ENCODE results near the gene ATP4A.

ATP4A gene

DNA sequence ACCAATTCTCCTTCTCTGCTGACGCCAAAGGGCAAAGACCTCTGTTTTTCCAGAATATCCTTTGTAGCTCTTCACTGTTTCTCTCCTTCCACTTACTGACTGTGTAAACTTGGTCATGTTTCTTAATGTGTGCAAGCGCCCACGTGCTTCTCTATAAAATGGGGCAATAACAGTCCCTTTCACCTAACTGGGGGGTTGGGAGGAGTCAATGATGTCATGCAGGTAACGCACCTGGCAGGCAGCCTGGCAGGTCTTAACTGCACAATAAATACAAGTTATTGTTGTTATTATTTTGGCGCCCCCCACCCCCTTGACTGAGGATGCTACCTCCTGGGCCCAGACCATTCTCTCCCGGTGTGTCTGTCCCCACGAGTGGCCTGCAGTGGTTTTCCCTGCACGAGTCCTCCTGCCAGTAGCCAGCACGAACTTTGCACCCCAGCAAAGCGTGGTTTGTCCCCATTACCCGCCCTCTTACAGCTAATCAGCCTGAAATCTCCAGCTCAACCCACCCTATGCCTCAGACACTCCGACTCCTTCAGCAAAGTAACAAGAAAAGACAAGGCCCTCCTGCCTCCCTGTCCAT lies 40.6 kb downstream of the ATP4A start:
- Histone ChIP-seq H3K27ac (ENCODE audit: low read length) (no peak overlapping the region), H3K36me3 (ENCODE audit: control insufficient read depth in 2 of 2, insufficient read depth in 2 of 2, low read length in 2 of 2) (no peaks in the 10 kb centered on the region), H3K9me3 (ENCODE audit: control insufficient read depth in 2 of 2, low read length in 2 of 2) (no peaks in the 10 kb centered on the region), H3K4me3 (ENCODE audit: low read length in 2 of 2) (no peak overlapping the region), H3K27me3 (ENCODE audit: control insufficient read depth in 1 of 2, insufficient read depth in 2 of 2, low read length in 2 of 2) (peaks cover 5 to 19% of the 10 kb centered on the region in 2 donors), H3K4me1 (ENCODE audit: control insufficient read depth, insufficient read depth, low read length) (no peaks in the 10 kb centered on the region), H3K9ac (ENCODE audit: low read length in 2 of 2) (no peak overlapping the region)

DNA sequence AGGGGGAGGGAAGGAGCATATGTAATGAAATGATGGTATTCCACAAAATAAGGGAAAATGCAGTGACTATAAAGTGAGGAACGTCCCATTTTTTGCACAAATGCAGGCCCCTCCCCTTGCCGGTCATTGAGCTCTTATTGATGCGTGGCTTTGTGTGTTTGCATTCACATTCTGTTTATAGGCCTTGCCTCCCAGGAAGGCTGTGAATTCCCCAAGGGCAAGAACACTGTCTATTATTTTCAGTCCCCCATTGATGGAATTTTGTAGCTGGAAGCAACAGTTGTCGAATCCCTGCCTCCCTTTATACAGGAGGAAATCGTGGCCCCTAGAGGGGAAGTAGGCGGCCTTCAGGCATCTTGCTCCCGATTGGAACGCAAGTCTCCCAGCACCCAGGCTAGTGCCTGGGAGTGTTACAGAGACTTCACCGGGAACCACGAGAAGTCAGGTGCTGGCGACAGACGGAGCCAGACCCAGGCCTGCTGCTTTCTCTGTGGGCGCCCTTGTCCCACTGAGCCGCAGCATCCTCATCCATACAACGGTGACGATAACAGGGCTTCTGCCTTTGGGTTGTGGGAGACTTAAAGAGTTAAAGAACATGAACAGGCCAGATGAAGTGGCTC lies 42.2 kb downstream of the ATP4A start:
- H3K27ac ChIP-seq (ENCODE audit: low read length): no peak overlapping the region
- no peaks in the 10 kb centered on the region for H3K4me1 ChIP-seq (ENCODE audit: control insufficient read depth, insufficient read depth, low read length)
- H3K9ac ChIP-seq (ENCODE audit: low read length in 2 of 2): no peak overlapping the region
- no peaks in the 10 kb centered on the region for H3K9me3 ChIP-seq (ENCODE audit: control insufficient read depth in 2 of 2, low read length in 2 of 2)
- no peaks in the 10 kb centered on the region for H3K36me3 ChIP-seq (ENCODE audit: control insufficient read depth in 2 of 2, insufficient read depth in 2 of 2, low read length in 2 of 2)
- peaks cover 5 to 11% of the 10 kb centered on the region in 2 donors for H3K27me3 ChIP-seq (ENCODE audit: control insufficient read depth in 1 of 2, insufficient read depth in 2 of 2, low read length in 2 of 2)
- no peak overlapping the region for H3K4me3 ChIP-seq (ENCODE audit: low read length in 2 of 2)

DNA sequence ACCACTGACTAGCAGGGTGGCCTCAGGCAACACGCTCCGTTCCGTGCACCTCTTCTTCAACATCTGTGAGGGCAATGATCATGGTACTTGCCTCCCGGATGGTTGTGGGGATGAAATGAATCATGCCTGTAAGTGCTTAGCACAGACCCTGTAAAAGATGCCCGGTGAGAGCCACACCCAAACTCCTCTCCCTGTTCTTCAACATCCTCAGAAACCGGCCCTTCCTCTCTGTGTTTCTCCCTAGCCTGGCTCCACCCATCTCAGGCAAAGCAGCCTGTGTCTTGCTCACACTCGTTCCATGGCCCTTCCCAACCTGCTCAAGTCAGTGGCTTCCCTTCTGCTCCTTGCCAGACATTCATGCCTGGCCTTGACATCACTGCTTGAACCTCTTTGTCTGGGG lies 44.2 kb downstream of the ATP4A start:
- no peaks in the 10 kb centered on the region for H3K36me3 ChIP-seq (ENCODE audit: control insufficient read depth in 2 of 2, insufficient read depth in 2 of 2, low read length in 2 of 2)
- peaks cover under 1 to 7% of the 10 kb centered on the region in 2 donors for H3K27me3 ChIP-seq (ENCODE audit: control insufficient read depth in 1 of 2, insufficient read depth in 2 of 2, low read length in 2 of 2)
- no peak overlapping the region for H3K9ac ChIP-seq (ENCODE audit: low read length in 2 of 2)
- no peak overlapping the region for H3K4me3 ChIP-seq (ENCODE audit: low read length in 2 of 2)
- H3K27ac ChIP-seq (ENCODE audit: low read length): no peak overlapping the region
- no peaks in the 10 kb centered on the region for H3K9me3 ChIP-seq (ENCODE audit: control insufficient read depth in 2 of 2, low read length in 2 of 2)
- no peaks in the 10 kb centered on the region for H3K4me1 ChIP-seq (ENCODE audit: control insufficient read depth, insufficient read depth, low read length)

DNA sequence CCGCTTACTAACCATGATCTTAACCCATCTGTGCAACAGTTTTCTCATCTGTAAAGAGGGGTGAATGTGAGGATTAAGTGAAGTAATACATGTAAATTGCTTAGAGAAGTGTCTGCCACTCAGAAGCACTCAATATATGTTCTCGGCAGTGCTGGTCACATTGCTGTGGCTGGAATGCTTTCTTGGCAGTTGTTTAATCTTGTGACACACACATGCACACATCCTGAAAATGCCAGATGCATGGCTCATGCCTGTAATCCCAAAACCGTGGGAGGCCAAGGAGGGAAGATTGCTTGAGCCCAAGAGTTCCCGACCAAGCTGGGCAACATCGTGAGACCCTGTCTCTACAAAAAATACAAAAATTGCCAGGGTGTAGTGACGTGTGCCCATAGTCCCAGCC lies 45.1 kb downstream of the ATP4A start:
- no peaks in the 10 kb centered on the region for H3K36me3 ChIP-seq (ENCODE audit: control insufficient read depth in 2 of 2, insufficient read depth in 2 of 2, low read length in 2 of 2)
- no peak overlapping the region for H3K27ac ChIP-seq (ENCODE audit: low read length)
- no peaks in the 10 kb centered on the region for H3K4me1 ChIP-seq (ENCODE audit: control insufficient read depth, insufficient read depth, low read length)
- H3K27me3 ChIP-seq (ENCODE audit: control insufficient read depth in 1 of 2, insufficient read depth in 2 of 2, low read length in 2 of 2): peaks cover 6 to 8% of the 10 kb centered on the region in 2 donors
- no peak overlapping the region for H3K4me3 ChIP-seq (ENCODE audit: low read length in 2 of 2)
- no peak overlapping the region for H3K9ac ChIP-seq (ENCODE audit: low read length in 2 of 2)
- H3K9me3 ChIP-seq (ENCODE audit: control insufficient read depth in 2 of 2, low read length in 2 of 2): no peaks in the 10 kb centered on the region

DNA sequence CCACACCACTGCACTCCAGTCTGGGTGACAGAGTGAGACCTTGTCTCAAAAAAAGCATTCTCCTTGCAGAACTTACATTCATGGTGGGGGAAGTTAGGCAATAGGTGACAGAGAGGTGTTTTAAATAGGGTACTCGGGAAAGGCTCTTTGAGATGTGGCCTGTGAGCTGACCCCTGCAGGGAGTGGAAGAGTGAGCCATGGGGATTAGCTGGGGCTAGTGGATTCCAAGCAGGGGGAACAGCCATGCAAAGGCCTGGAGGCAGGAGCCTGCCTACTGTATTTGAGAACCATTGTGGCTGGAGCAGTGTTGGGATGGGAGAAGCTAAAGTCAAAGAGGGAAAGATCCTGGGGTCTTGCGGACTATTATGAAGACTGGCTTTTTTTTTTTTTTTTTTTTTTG lies 46.1 kb downstream of the ATP4A start:
- Histone ChIP-seq H3K27me3 (ENCODE audit: control insufficient read depth in 1 of 2, insufficient read depth in 2 of 2, low read length in 2 of 2) (peaks cover 9 to 13% of the 10 kb centered on the region in 2 donors), H3K4me1 (ENCODE audit: control insufficient read depth, insufficient read depth, low read length) (no peaks in the 10 kb centered on the region), H3K27ac (ENCODE audit: low read length) (no peak overlapping the region), H3K9ac (ENCODE audit: low read length in 2 of 2) (no peak overlapping the region), H3K4me3 (ENCODE audit: low read length in 2 of 2) (no peak overlapping the region), H3K36me3 (ENCODE audit: control insufficient read depth in 2 of 2, insufficient read depth in 2 of 2, low read length in 2 of 2) (no peaks in the 10 kb centered on the region), H3K9me3 (ENCODE audit: control insufficient read depth in 2 of 2, low read length in 2 of 2) (no peaks in the 10 kb centered on the region)

DNA sequence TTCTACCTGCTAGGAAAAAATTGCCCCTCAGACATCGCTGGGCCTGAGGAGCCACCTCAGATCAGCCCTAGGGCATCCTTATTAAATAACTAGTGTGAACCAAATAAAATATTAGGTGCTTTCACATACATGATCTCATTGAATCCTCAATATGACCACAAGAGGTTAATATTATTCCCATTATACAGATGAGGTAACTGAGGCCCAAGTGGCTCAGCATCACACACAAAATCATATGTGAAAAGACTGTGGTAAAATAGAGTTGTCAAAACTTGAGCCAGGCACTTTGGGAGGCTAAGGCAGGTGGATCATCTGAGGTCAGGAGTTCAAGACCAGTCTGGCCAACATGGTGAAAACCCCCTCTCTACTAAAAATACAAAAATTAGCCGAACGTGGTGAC lies 47.1 kb downstream of the ATP4A start:
- Histone ChIP-seq H3K27me3 (ENCODE audit: control insufficient read depth in 1 of 2, insufficient read depth in 2 of 2, low read length in 2 of 2) (peaks cover 14 to 17% of the 10 kb centered on the region in 2 donors), H3K27ac (ENCODE audit: low read length) (no peak overlapping the region), H3K4me3 (ENCODE audit: low read length in 2 of 2) (no peak overlapping the region)

DNA sequence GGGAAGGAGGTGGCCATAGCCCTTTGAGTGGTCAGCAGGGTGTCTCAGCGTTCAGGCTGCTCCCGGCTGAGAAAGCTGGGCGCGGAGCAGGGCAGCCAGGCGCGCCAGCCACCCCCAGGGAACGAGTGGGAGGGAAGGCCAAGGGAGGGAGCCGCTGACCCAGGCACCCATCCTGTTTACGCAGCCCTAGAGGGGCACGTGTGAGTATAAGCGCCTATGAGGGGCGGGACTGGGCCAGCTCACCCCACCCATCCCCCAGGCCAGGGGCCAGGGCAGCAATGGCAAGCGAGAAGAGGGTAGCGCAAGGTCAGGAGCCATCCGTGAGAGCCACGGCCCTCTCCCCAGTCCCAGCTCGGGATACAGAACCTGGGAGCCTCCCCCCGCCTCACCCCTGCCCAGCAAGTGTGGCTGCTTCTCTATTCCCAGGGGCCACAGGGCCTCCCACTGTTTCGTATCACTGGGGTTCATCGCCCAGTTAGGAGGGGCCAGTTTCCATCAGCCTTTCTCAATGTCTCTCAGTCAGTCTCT lies 49.1 kb downstream of the ATP4A start:
- Histone ChIP-seq H3K27me3 (ENCODE audit: control insufficient read depth in 1 of 2, insufficient read depth in 2 of 2, low read length in 2 of 2) (peaks cover 27 to 36% of the 10 kb centered on the region in 2 donors), H3K9ac (ENCODE audit: low read length in 2 of 2) (no peak overlapping the region), H3K36me3 (ENCODE audit: control insufficient read depth in 2 of 2, insufficient read depth in 2 of 2, low read length in 2 of 2) (no peaks in the 10 kb centered on the region), H3K4me1 (ENCODE audit: control insufficient read depth, insufficient read depth, low read length) (peaks cover 10% of the 10 kb centered on the region), H3K9me3 (ENCODE audit: control insufficient read depth in 2 of 2, low read length in 2 of 2) (no peaks in the 10 kb centered on the region), H3K4me3 (ENCODE audit: low read length in 2 of 2) (no peak overlapping the region), H3K27ac (ENCODE audit: low read length) (no peak overlapping the region)

More for the DNA sequence above, 47.1 kb downstream of the ATP4A start:
- H3K9me3 ChIP-seq (ENCODE audit: control insufficient read depth in 2 of 2, low read length in 2 of 2): no peaks in the 10 kb centered on the region
- no peak overlapping the region for H3K9ac ChIP-seq (ENCODE audit: low read length in 2 of 2)
- H3K4me1 ChIP-seq (ENCODE audit: control insufficient read depth, insufficient read depth, low read length): no peaks in the 10 kb centered on the region
- H3K36me3 ChIP-seq (ENCODE audit: control insufficient read depth in 2 of 2, insufficient read depth in 2 of 2, low read length in 2 of 2): no peaks in the 10 kb centered on the region

DNA sequence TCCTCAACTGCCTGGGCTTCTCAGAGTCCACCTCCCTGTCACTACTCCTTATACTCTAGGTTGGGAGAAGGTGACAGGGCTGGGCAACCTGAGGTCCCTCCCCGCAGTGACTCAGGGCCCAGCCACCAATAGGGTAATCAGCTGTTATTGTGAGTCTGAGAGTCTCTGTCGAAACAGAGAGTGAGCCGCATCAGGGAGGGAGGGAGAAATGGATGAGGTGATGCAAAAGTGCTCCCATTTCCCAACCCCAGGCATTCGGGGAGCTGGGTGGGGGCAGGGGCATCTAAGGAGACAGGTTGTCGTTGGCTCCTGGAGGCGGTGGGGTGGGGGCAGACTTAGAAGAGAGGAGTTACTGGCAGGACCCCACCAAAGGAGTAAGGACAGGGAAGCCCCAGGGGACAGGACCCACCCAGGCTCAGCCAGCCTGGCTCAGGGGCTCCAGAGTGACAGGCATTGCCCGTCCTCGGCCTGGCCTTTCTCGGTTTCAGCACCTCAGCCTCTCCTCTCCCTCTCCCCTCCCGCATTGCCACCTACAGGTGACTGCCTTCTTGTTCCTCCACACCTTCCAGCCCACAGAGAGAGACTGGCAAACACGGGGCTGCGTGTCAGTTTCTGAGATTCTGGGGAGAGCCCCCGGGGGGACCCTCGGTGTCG lies 49.7 kb downstream of the ATP4A start, which contains the start of gene DMKN:
TSS of gene DMKN (minus strand) at position 22 of the 654 bp plus-strand sequence. CDS start 174 bp downstream, outside the sequence.
- no peaks in the 10 kb centered on the region for H3K36me3 ChIP-seq (ENCODE audit: control insufficient read depth in 2 of 2, insufficient read depth in 2 of 2, low read length in 2 of 2)
- H3K27ac ChIP-seq (ENCODE audit: low read length): no peak within 1 kb of the TSS
- no peak within 1 kb of the TSS for H3K4me3 ChIP-seq (ENCODE audit: low read length in 2 of 2)
- H3K4me1 ChIP-seq (ENCODE audit: control insufficient read depth, insufficient read depth, low read length): peaks cover 10% of the 10 kb centered on the region
- H3K9ac ChIP-seq (ENCODE audit: low read length in 2 of 2): no peak within 1 kb of the TSS
- H3K27me3 ChIP-seq (ENCODE audit: control insufficient read depth in 1 of 2, insufficient read depth in 2 of 2, low read length in 2 of 2): peaks cover 29 to 39% of the 10 kb centered on the region in 2 donors
- no peaks in the 10 kb centered on the region for H3K9me3 ChIP-seq (ENCODE audit: control insufficient read depth in 2 of 2, low read length in 2 of 2)

DNA sequence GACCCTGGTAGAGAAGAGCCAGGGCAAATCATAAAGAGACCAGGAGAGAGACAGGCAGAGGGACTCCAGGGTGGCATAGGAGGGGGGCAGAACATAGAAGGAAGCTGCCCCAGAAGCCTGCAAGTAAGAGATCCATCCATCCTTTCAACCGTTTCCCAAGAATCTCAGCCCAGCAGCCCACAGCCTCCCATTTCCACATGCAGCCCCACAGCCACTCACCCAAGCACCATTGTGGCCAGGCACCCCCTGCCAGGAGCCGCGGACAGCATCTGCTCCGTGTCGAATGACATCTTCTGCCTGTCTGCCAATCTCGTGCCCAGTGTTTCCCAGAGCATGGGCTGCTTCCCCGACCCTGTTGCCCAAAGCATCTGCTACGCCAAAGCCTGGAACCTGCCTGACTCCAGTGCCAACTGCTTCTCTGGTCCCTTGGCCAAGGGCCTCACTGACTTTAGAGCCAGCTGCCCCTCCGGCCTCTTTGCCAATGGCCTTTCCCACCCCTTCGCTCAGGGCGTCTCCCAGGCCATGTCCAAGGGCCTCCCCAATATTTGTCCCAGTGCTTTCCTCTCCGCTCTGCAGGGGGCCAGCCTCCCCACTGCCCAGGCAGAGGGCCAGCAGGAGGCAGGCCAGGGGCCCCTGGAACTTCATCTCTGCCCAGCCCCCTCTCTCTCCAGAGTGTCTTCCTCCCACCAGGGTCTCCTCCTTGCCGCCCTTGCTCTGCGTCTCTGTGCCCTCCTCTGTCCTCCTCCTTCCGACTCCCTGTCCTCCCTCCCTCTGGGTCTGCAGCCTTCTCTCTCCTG lies 50.4 kb downstream of the ATP4A start:
- Histone ChIP-seq H3K36me3 (ENCODE audit: control insufficient read depth in 2 of 2, insufficient read depth in 2 of 2, low read length in 2 of 2) (no peaks in the 10 kb centered on the region), H3K9me3 (ENCODE audit: control insufficient read depth in 2 of 2, low read length in 2 of 2) (no peaks in the 10 kb centered on the region), H3K27ac (ENCODE audit: low read length) (no peak overlapping the region), H3K4me3 (ENCODE audit: low read length in 2 of 2) (no peak overlapping the region), H3K9ac (ENCODE audit: low read length in 2 of 2) (no peak overlapping the region), H3K4me1 (ENCODE audit: control insufficient read depth, insufficient read depth, low read length) (peaks cover 10% of the 10 kb centered on the region), H3K27me3 (ENCODE audit: control insufficient read depth in 1 of 2, insufficient read depth in 2 of 2, low read length in 2 of 2) (peaks cover 30 to 44% of the 10 kb centered on the region in 2 donors)

DNA sequence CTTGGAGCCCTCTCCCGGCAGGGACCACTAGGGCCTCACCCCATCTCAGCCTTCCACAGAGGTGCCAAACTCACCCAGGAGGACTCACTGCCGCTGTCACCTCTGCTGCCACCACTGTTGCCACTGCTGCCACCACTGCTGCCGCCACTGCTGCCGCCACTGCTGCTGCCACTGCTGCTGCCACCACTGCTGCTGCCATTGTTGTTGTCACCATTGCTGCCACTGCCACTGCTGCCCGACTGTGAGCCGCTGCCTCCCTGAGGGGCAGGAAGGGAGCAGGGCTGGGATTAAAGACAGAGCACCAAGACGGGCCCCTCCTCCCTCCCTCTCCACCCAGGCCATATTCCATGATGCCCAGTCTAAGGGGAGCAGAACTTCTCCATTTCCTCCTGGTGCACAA lies 52.1 kb downstream of the ATP4A start:
- no peak overlapping the region for H3K9ac ChIP-seq (ENCODE audit: low read length in 2 of 2)
- H3K9me3 ChIP-seq (ENCODE audit: control insufficient read depth in 2 of 2, low read length in 2 of 2): no peaks in the 10 kb centered on the region
- no peak overlapping the region for H3K27ac ChIP-seq (ENCODE audit: low read length)
- peaks cover 40 to 52% of the 10 kb centered on the region in 2 donors for H3K27me3 ChIP-seq (ENCODE audit: control insufficient read depth in 1 of 2, insufficient read depth in 2 of 2, low read length in 2 of 2)
- H3K4me3 ChIP-seq (ENCODE audit: low read length in 2 of 2): no peak overlapping the region
- H3K36me3 ChIP-seq (ENCODE audit: control insufficient read depth in 2 of 2, insufficient read depth in 2 of 2, low read length in 2 of 2): no peaks in the 10 kb centered on the region
- peaks cover 10% of the 10 kb centered on the region for H3K4me1 ChIP-seq (ENCODE audit: control insufficient read depth, insufficient read depth, low read length)

Data from stomach smooth muscle (tissue), 2 donors.